Subcutaneous adipose tissue (tissue), 4 donors: ENCODE results near the gene MAP2K3. TPM values are rescaled to one million over a fixed set of nuclear protein-coding genes. Genes with fewer than 3 reads are reported as not detected.

Experiments used
- CTCF ChIP-seq: fragments of 450-650 bp; IDR thresholded peaks from one replicate; pipeline ENCODE4 v1.5.1; 2016; ENCODE audit warnings: low read depth, mild to moderate bottlenecking, control low read depth, antibody characterized with exemption, moderate library complexity
- total RNA-seq, 4 donors: library from RNA; depleted of rRNA; stranded (reverse); fragments of >200 nt; gene quantifications; one replicate each; pipeline ENCODE4 v1.1.0, GENCODE V29; 2016

The MAP2K3 gene
- total RNA-seq, result 10 to 100 TPM; 17.0 to 36.2 (median 23.3) TPM

- TF ChIP-seq CTCF, result no peak
Observed at GRCh38 chr17:21284319-21285163, at the start of gene MAP2K3. TSS of gene MAP2K3 (plus strand) at chr17:21284711. CDS start at chr17:21284921, 210 bp downstream.

- TF ChIP-seq CTCF, result no peak
Observed at GRCh38 chr17:21235921-21236320, 48.6 kb upstream of the MAP2K3 start.

- TF ChIP-seq CTCF, result no peak
Observed at GRCh38 chr17:21239680-21240368, 44.7 kb upstream of the MAP2K3 start.

- TF ChIP-seq CTCF, result no peak
Observed at GRCh38 chr17:21240369-21241055, 44.0 kb upstream of the MAP2K3 start.

- TF ChIP-seq CTCF, result no peak
Observed at GRCh38 chr17:21241564-21241963, 42.9 kb upstream of the MAP2K3 start.

- no peak for TF ChIP-seq CTCF
Observed at GRCh38 chr17:21242026-21242697, 42.3 kb upstream of the MAP2K3 start.
